AG04450 (cell line): ENCODE results near the gene LOX. TPM values are rescaled to one million over a fixed set of nuclear protein-coding genes. Genes with fewer than 3 reads are reported as not detected.

ENCODE experiments used
- CTCF ChIA-PET: fragments of 300-600, 350-600 bp; formaldehyde crosslinking; extraction: SDS; loops from one replicate; lab custom pipeline; 2022; ENCODE audit warnings: antibody characterized with exemption, inconsistent platforms; lab: Charles Lee
- POLR2A ChIA-PET: fragments of 350-600 bp; formaldehyde crosslinking; extraction: SDS; loops from one replicate; lab custom pipeline; 2021; ENCODE audit warnings: antibody characterized with exemption, inconsistent platforms; lab: Yijun Ruan, JAX
- DNase-seq: peaks from one replicate; pipeline ENCODE4 v3.0.0-alpha.2; 2011; ENCODE audit warnings: low read depth, low spot score
- H3K27ac ChIP-seq: one replicate; pipeline ENCODE4 v1.5.1; 2012; ENCODE audit warnings: low read depth, low read length, control low read depth
- H3K27me3 ChIP-seq: one replicate; pipeline ENCODE4 v1.6.0; 2012; ENCODE audit warnings: low read length; ENCODE audit not compliant: control insufficient read depth, insufficient read depth
- H3K4me3 ChIP-seq: 2 replicates; pipeline ENCODE4 v1.5.1; 2011; ENCODE audit warnings: mild to moderate bottlenecking, low read depth, low read length, control low read depth
- H3K9me3 ChIP-seq: 2 replicates; pipeline ENCODE4 v1.5.1; 2012; ENCODE audit warnings: low read length; ENCODE audit not compliant: control insufficient read depth, insufficient read depth
- polyA minus RNA-seq: library from RNA; depleted of rRNA, polyadenylated mRNA; stranded (reverse); fragments of >200 nt; gene quantifications from 2 replicates; pipeline ENCODE4 v1.2.3, GENCODE V29; 2011; rRNA and poly(A)+ RNA removed
- polyA plus RNA-seq: library from polyadenylated mRNA; depleted of rRNA; stranded (reverse); fragments of >200 nt; gene quantifications from 2 replicates; pipeline ENCODE4 v1.2.3, GENCODE V29; 2011; rRNA removed
- TF ChIP-seq, protein P1 (sequence below): IDR thresholded peaks from 2 replicates; pipeline ENCODE4 v1.5.1; 2011; ENCODE audit warnings: low read depth, low read length, control low read depth, inconsistent platforms

The LOX gene
- polyA plus RNA-seq: 228 and 239 TPM in 2 replicates
- polyA minus RNA-seq: 334 and 357 TPM in 2 replicates

DNA sequence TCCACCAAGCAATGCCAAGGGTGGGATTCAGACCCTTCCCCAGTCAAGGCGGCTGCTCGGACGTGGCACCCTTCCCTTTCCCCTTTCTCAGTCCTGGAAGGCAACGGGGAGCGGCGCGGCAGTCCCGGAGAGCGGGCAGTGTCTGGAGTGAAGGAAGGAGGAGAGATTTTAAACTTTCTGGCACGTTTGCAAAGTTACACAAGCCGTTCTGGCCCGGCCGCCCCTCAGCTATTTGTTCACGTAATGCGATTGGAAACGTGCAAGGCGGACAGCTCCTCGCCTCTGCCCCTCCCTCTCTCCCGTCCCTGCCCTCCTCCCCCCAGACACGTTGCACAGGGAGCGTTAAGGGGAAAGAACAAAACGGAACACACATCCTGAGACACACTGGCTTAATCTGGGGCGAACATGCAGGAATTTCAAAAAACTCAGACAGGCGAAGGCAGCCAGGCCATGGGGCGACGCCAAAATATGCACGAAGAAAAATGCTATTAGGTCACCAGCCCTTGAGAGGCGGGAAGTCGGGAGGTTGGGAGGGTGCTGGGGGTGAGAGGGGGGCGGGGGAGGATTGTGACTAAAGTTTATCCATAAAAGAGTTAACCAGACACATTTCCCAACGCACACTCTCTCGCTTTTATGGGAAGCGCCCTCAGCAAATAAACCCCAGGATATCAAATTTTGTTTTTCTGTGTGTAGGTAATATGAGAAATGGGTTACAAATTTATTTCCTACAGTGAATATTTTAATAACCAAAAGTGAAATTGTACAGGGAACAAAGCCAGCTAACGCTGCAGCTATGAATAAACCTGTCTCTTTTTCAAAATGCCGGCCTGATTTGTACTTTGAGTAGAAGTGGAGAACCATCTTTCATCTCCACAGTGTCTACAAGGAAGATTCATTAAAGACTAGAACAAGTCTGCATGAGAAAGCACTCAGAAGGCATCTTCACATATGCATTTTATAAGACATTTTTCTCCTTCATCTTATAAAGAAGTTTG lies at the start of gene LOX:
Gene LOX, minus strand, starts transcription at position 144 of the 995 bp plus-strand sequence. CDS start 274 bp downstream, outside the sequence.
- Histone ChIP-seq H3K9me3 (no peaks in the 10 kb centered on the region; the same call in 1 of the 2 replicates), H3K27ac (peak within 1 kb of the TSS; percentile 97), H3K27me3 (no peaks in the 10 kb centered on the region), H3K4me3 (peak within 1 kb of the TSS; percentile 92)
- ChIA-PET POLR2A (interaction anchor here (0.6 to 3.2 kb wide), 11 partner anchors 9 to 117 kb away, joined by 3 to 52 read pairs (median 5); partner anchors contain the start of gene SRFBP1), CTCF (interaction anchor here (0.7 to 4.5 kb wide), 9 partner anchors 14 to 113 kb away, joined by 3 to 105 read pairs (median 7); no protein-coding TSS in a partner anchor)
- peak; percentile 91 for DNase-seq
- TF ChIP-seq, protein P1, sequence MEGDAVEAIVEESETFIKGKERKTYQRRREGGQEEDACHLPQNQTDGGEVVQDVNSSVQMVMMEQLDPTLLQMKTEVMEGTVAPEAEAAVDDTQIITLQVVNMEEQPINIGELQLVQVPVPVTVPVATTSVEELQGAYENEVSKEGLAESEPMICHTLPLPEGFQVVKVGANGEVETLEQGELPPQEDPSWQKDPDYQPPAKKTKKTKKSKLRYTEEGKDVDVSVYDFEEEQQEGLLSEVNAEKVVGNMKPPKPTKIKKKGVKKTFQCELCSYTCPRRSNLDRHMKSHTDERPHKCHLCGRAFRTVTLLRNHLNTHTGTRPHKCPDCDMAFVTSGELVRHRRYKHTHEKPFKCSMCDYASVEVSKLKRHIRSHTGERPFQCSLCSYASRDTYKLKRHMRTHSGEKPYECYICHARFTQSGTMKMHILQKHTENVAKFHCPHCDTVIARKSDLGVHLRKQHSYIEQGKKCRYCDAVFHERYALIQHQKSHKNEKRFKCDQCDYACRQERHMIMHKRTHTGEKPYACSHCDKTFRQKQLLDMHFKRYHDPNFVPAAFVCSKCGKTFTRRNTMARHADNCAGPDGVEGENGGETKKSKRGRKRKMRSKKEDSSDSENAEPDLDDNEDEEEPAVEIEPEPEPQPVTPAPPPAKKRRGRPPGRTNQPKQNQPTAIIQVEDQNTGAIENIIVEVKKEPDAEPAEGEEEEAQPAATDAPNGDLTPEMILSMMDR: no peak

DNA sequence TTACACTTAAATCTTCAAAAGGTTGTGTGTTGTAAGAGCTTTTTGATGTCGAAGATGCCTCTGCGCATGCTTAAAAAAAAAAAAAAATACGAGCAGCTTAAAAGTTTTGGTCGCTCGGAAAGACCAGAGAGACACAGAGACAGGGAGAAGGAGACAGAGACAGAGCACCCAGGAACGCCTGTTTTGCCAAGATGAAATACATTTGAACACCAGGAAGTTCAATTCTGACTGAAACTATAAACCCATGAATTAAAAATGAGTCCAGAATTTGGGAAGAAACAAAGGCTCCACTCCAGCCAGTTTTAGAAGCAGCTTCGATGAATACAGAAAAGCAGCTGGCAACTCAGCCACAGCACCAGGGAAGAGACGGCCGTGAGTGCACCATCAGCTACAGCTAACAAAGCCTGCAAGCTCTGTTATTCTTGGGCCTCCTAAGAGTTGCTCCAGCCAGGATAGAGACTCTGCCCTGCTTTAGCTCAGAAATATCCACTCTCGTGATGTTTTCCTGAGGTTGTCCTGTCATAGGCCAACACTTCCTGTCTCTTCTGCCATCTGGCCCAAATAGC lies 48.8 kb upstream of the LOX start:
- no peaks in the 10 kb centered on the region for H3K27me3 ChIP-seq
- ChIA-PET CTCF (interaction anchor here (0.7 to 3.4 kb wide), 12 partner anchors 9 to 164 kb away, joined by 3 to 37 read pairs (median 5); no protein-coding TSS in a partner anchor), POLR2A (interaction anchor here (0.6 to 1.8 kb wide), 6 partner anchors 23 to 158 kb away, joined by 3 to 10 read pairs (median 5); no protein-coding TSS in a partner anchor)
- no peak for DNase-seq
- H3K9me3 ChIP-seq: no peaks in the 10 kb centered on the region
- H3K27ac ChIP-seq: peak overlapping the region; percentile 80
- TF ChIP-seq, protein P1: no peak
- H3K4me3 ChIP-seq: peak overlapping the region; percentile 51

- POLR2A ChIA-PET: interaction anchor here (0.6 to 1.8 kb wide), 6 partner anchors 23 to 157 kb away, joined by 3 to 10 read pairs (median 5); no protein-coding TSS in a partner anchor
- no peaks in the 10 kb centered on the region for H3K27me3 ChIP-seq
- DNase-seq: peak; percentile 59
- H3K4me3 ChIP-seq: peak overlapping the region; percentile 51; the same call in 1 of the 2 replicates
- no peak overlapping the region for H3K27ac ChIP-seq
- TF ChIP-seq, protein P1: no peak
- CTCF ChIA-PET: interaction anchor here (1.0 to 3.4 kb wide), 10 partner anchors 8 to 163 kb away, joined by 3 to 37 read pairs (median 5); no protein-coding TSS in a partner anchor
- no peaks in the 10 kb centered on the region for H3K9me3 ChIP-seq
These were observed 48.2 kb upstream of the LOX start for GRCh38 chr5:122126177-122126755.

- POLR2A ChIA-PET: no interaction called here
- H3K9me3 ChIP-seq: no peaks in the 10 kb centered on the region
- no peak overlapping the region for H3K27ac ChIP-seq
- no peak for DNase-seq
- CTCF ChIA-PET: interaction anchor here (1.0 kb wide), 1 partner anchor 49 kb away, joined by 3 read pairs; no protein-coding TSS in a partner anchor
- TF ChIP-seq, protein P1: no peak
- H3K27me3 ChIP-seq: no peaks in the 10 kb centered on the region
- H3K4me3 ChIP-seq: no peak overlapping the region
These were observed 46.7 kb upstream of the LOX start for GRCh38 chr5:122124766-122125165.
